ENCODE measurements around the gene ST6GAL1. TPM values are rescaled to one million over a fixed set of nuclear protein-coding genes. Genes with fewer than 3 reads are reported as not detected.
A peak's percentile ranks its signal among the peaks of the same experiment; 100 is the strongest.
"Not testable (repeated sequence)": the region's sequence is repeated elsewhere in the genome, so short reads cannot be mapped to it uniquely, and the experiment has no call there.

Gene ST6GAL1
- total RNA-seq, 1 donor from 2014 or later = 147 TPM

DNA sequence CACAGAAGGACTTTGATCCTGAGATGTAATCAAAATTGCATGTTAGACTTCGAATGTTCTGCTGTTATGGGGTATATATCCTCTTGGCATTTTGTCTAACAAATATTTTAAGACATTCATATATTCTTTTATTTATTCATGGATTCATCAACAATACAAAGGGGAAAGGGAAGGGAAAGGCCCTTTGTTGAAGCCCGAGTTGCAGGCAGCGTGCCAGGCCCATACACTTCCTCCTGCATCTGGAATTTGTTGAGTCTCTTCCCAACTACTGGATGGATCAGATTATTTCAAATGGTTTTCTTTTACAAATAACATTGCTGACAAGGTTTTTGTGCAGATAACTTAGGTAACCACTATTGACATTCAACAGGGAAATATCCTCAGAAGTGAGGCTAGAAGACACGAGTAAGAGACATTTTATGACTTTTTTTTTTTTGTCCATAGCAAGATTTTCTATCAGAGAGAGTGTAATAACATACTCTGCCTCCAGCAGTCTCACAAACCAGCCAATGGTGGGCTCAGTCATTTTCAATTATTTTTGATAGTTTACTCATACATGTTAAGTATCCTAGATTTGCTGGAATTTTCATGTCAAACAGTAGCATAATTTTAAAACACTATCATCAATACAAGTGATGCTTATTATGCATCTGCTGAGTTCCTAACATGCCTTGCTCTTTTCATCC lies 114.7 kb downstream of the ST6GAL1 start:
- Mint-ChIP-seq H3K27ac (peak overlapping the region; percentile 31), H3K4me3 (peak overlapping the region; percentile 66), H3K4me1 (ENCODE audit: low read depth) (peaks cover 96% of the 10 kb centered on the region), H3K36me3 (ENCODE audit: low read depth) (peaks cover 79% of the 10 kb centered on the region), H3K27me3 (ENCODE audit: insufficient read depth) (no peaks in the 10 kb centered on the region), H3K9me3 (peaks cover 10% of the 10 kb centered on the region)
- intact Hi-C loops (cut with micrococcal nuclease) = loop anchor here (5.0 to 10.0 kb wide), 2 partner anchors 93 to 1870 kb away; no protein-coding TSS in a partner anchor
- no peak for DNase-seq (ENCODE audit: low spot score)

DNA sequence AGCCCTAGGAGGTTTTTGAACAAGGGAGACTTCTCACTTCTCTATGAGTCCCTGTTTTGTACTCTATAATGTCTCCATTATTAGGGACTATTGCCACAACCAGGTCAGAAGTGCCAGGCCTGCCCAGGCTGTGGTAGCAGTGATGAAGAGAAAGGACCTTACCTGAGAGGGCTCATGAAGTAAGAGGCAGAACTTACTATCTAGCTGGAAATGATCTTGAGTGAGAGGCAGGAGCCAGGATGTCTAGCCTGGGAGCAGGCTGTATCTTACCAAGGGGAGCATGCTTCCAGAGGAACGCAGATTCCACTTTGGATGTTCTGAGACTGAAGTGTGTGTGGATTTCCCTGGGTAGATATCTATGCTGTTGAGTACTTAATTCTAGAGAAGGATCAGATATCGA lies 115.7 kb downstream of the ST6GAL1 start:
- peak overlapping the region; percentile 37 for H3K4me3 Mint-ChIP-seq
- H3K9me3 Mint-ChIP-seq = peaks cover 5% of the 10 kb centered on the region
- H3K27ac Mint-ChIP-seq = peak overlapping the region; percentile 0
- intact Hi-C loops (cut with micrococcal nuclease) = loop anchor here (10.0 kb wide), 1 partner anchor 1869 kb away; no protein-coding TSS in a partner anchor
- H3K27me3 Mint-ChIP-seq (ENCODE audit: insufficient read depth) = no peaks in the 10 kb centered on the region
- peaks cover 96% of the 10 kb centered on the region for H3K4me1 Mint-ChIP-seq (ENCODE audit: low read depth)
- DNase-seq (ENCODE audit: low spot score) = no peak
- peaks cover 79% of the 10 kb centered on the region for H3K36me3 Mint-ChIP-seq (ENCODE audit: low read depth)

DNA sequence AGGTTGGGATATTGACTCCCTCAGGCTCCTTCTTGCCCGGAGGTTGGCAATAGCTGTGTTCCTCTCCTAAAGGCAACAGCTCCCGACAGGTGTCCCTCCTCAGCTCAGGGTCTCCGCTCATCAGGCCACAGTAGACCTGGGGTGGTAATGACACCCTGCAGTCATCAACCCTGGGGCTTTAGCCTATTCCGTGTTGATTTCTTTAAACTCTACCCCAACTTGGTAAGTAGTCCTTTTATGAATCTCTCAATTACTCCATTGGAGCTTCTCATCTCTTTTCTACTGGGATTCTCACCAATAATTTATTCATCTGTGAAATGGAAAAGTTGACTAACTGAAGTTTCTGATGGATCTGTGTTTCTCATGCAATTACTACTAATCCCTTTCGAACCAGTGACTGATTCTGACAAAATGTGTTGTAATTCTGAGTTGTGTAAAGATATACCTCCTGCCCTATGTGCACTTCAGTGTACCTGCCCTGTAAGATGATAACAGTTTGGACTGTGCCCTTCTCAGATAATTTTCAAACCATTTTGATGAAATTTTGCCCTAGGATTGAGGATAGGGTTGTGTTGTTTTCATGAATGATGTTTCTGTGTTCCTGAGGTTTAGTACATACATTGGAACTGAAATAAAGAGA lies 119.3 kb downstream of the ST6GAL1 start:
- DNase-seq (ENCODE audit: low spot score) = no peak
- no peaks in the 10 kb centered on the region for H3K27me3 Mint-ChIP-seq (ENCODE audit: insufficient read depth)
- peak overlapping the region; percentile 74 for H3K27ac Mint-ChIP-seq
- peaks cover 30% of the 10 kb centered on the region for H3K9me3 Mint-ChIP-seq
- peaks cover 64% of the 10 kb centered on the region for H3K4me1 Mint-ChIP-seq (ENCODE audit: low read depth)
- no peak overlapping the region for H3K4me3 Mint-ChIP-seq
- intact Hi-C loops (cut with micrococcal nuclease) = loop anchor here (10.0 kb wide), 1 partner anchor 1865 kb away; no protein-coding TSS in a partner anchor
- peaks cover 81% of the 10 kb centered on the region for H3K36me3 Mint-ChIP-seq (ENCODE audit: low read depth)

DNA sequence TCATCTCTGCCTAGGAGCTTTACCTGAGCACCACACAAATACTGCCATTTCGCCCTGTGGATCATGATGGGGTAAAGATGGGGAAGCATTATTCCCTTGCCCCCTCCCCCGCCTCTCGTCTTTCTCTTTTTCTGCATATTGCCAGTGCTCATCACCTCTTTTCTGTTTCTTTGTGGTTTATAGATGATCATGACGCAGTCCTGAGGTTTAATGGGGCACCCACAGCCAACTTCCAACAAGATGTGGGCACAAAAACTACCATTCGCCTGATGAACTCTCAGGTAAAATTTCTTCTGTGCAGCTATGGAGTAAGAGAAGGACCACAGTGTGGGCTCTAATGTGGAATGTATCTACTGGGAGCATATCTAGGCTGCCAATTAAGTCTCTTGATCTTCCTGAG lies 120.7 kb downstream of the ST6GAL1 start:
- H3K4me1 Mint-ChIP-seq (ENCODE audit: low read depth) = peaks cover 59% of the 10 kb centered on the region
- H3K27ac Mint-ChIP-seq = peak overlapping the region; percentile 11
- intact Hi-C loops (cut with micrococcal nuclease) = no loop called here
- H3K27me3 Mint-ChIP-seq (ENCODE audit: insufficient read depth) = no peaks in the 10 kb centered on the region
- H3K4me3 Mint-ChIP-seq = no peak overlapping the region
- DNase-seq (ENCODE audit: low spot score) = no peak
- H3K36me3 Mint-ChIP-seq (ENCODE audit: low read depth) = peaks cover 83% of the 10 kb centered on the region
- peaks cover 45% of the 10 kb centered on the region for H3K9me3 Mint-ChIP-seq

DNA sequence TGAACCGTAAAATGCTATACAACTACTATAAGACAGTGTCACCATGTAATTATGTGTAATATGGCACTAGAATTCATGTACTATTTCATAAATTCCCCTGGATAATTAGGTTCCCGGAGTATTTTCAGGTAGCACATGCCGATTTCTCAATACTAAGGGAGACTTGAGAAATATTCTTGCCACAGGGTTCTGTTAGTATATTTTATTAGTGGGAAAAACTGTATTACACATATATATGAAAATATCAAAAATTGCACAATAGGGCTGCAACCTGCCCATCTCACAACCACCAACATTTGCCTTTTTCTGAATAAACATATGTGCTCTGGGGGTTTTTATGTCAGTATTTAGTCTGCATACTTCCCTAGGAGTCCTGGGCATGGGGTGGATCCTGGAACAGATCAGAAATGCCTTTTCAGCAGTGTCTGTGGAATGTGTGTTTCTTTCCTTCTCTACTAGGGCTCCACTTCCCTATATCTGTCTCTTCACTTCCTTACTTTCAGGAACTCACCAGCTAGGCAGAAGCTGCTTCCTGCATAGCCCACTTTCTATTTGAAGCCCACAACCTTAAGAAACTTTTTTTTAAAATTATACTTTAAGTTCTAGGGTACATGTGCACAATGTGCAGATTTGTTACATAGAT lies 121.5 kb downstream of the ST6GAL1 start:
- Mint-ChIP-seq H3K27ac (no peak overlapping the region), H3K27me3 (ENCODE audit: insufficient read depth) (no peaks in the 10 kb centered on the region), H3K4me3 (no peak overlapping the region), H3K36me3 (ENCODE audit: low read depth) (peaks cover 86% of the 10 kb centered on the region), H3K9me3 (peaks cover 51% of the 10 kb centered on the region), H3K4me1 (ENCODE audit: low read depth) (peaks cover 58% of the 10 kb centered on the region)
- no peak for DNase-seq (ENCODE audit: low spot score)
- intact Hi-C loops (cut with micrococcal nuclease) = no loop called here

DNA sequence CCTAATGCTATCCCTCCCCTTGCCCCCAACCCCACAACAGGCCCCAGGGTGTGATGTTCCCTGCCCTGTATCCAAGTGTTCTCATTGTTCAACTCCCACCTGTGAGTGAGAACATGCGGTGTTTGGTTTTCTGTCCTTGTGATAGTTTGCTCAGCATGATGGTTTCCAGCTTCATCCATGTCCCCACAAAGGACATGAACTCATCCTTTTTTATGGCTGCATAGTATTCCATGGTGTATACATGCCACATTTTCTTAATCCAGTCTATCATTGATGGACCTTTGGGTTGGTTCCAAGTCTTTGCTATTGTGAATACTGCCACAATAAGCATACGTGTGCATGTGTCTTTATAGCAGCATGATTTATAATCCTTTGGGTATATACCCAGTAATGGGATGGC lies 122.1 kb downstream of the ST6GAL1 start:
- H3K36me3 Mint-ChIP-seq (ENCODE audit: low read depth) = peaks cover 90% of the 10 kb centered on the region
- peaks cover 54% of the 10 kb centered on the region for H3K4me1 Mint-ChIP-seq (ENCODE audit: low read depth)
- peaks cover 57% of the 10 kb centered on the region for H3K9me3 Mint-ChIP-seq
- H3K4me3 Mint-ChIP-seq; H3K27ac Mint-ChIP-seq; DNase-seq (ENCODE audit: low spot score); intact Hi-C loops (cut with micrococcal nuclease); H3K27me3 Mint-ChIP-seq (ENCODE audit: insufficient read depth): not testable (repeated sequence)

DNA sequence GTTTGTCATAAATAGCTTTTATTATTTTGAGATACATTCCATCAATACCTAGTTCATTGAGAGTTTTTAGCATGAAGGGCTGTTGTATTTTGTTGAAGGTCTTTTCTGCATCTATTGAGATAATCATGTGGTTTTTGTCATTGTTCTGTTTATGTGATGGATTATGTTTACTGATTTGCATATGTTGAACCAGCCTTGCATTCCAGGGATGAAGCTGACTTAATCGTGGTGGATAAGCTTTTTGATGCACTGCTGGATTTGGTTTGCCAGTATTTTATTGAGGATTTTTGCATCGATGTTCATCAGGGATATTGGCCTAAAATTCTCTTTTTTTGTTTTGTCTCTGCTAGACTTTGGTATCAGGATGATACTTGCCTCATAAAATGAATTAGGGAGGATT lies 124.1 kb downstream of the ST6GAL1 start:
- H3K4me1 Mint-ChIP-seq (ENCODE audit: low read depth) = peaks cover 42% of the 10 kb centered on the region
- H3K27me3 Mint-ChIP-seq (ENCODE audit: insufficient read depth); H3K27ac Mint-ChIP-seq; DNase-seq (ENCODE audit: low spot score); H3K4me3 Mint-ChIP-seq; intact Hi-C loops (cut with micrococcal nuclease): not testable (repeated sequence)
- peaks cover 93% of the 10 kb centered on the region for H3K36me3 Mint-ChIP-seq (ENCODE audit: low read depth)
- H3K9me3 Mint-ChIP-seq = peaks cover 57% of the 10 kb centered on the region

DNA sequence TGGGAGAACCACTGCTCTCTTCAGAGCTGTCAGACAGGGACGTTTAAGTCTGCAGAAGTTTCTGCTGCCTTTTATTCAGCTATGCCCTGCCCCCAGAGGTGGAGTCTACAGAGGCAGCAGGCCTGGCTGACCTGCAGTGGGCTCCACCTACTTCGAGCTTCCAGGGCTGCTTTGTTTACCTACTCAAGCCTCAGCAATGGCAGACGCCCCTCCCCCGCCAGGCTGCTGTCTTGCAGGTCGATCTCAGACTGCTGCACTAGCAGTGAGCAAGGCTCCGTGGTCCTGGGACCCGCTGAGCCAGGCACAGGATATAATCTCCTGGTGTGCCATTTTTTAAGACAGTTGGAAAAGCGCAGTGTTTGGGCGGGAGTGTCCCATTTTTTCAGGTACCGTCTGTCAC lies 127.5 kb downstream of the ST6GAL1 start:
- not testable (repeated sequence) for H3K4me3 Mint-ChIP-seq; DNase-seq (ENCODE audit: low spot score)
- peaks cover 56% of the 10 kb centered on the region for H3K4me1 Mint-ChIP-seq (ENCODE audit: low read depth)

DNA sequence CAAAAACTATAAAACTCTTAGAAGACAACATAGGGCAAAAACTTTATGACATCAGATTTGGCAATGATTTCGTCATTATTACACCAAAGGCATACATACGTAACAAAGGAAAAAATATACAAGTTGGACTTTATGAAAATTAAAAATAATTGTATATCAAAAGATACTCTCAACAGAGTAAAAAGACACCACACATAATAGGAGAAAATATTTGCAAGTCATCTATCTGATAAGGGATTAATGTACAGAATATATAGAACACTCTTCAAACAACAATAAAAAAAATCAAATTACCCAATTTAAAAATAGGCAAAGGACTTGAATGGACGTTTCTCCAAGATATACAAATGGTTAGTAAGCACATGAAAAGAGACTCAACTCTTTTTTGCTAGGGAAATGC lies 131.4 kb downstream of the ST6GAL1 start:
- H3K36me3 Mint-ChIP-seq (ENCODE audit: low read depth) = peaks cover 68% of the 10 kb centered on the region
- no peak overlapping the region for H3K4me3 Mint-ChIP-seq
- H3K4me1 Mint-ChIP-seq (ENCODE audit: low read depth) = peaks cover 74% of the 10 kb centered on the region
- intact Hi-C loops (cut with micrococcal nuclease) = loop anchor here (2.0 kb wide), 1 partner anchor 21 kb away; no protein-coding TSS in a partner anchor
- H3K27ac Mint-ChIP-seq = no peak overlapping the region
- peaks cover 7% of the 10 kb centered on the region for H3K9me3 Mint-ChIP-seq
- H3K27me3 Mint-ChIP-seq (ENCODE audit: insufficient read depth) = no peaks in the 10 kb centered on the region
- no peak for DNase-seq (ENCODE audit: low spot score)

More for the DNA sequence above, 127.5 kb downstream of the ST6GAL1 start:
- H3K27me3 Mint-ChIP-seq (ENCODE audit: insufficient read depth); intact Hi-C loops (cut with micrococcal nuclease); H3K27ac Mint-ChIP-seq: not testable (repeated sequence)
- Mint-ChIP-seq H3K9me3 (peaks cover 41% of the 10 kb centered on the region), H3K36me3 (ENCODE audit: low read depth) (peaks cover 80% of the 10 kb centered on the region)

DNA sequence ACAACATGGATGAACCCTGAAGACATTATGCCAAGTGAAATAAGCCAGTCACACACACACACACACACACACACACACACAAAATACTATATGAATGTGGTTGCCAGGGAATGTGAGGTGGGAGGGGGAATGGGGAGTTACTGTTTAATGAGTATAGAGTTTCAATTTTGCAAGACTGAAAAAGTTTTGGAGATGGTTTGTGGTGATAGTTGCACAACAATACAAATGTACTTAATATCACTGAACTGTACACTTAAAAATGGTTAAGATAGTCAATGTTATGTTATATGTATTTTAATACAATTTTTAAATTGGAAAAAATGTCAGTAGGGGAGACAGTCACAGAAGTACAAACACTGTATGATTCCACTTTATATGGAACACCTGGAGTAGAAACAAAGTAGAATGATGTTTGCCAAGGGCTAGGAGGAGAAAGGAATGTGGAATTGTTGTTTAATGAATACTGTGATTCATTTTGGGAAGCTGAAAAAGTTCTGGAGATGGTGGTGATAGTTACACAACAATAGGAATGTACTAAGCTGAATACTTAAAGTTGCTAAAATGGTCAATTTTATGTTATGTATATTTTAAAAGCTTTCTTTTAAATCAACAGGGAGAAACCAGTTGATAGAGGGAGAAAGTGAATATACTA lies 132.3 kb downstream of the ST6GAL1 start:
- intact Hi-C loops (cut with micrococcal nuclease) = loop anchor here (2.0 kb wide), 1 partner anchor 22 kb away; no protein-coding TSS in a partner anchor
- Mint-ChIP-seq H3K4me3 (peak overlapping the region; percentile 12), H3K36me3 (ENCODE audit: low read depth) (peaks cover 60% of the 10 kb centered on the region), H3K27ac (peak overlapping the region; percentile 87), H3K4me1 (ENCODE audit: low read depth) (peaks cover 75% of the 10 kb centered on the region), H3K27me3 (ENCODE audit: insufficient read depth) (no peaks in the 10 kb centered on the region), H3K9me3 (no peaks in the 10 kb centered on the region)
- no peak for DNase-seq (ENCODE audit: low spot score)

DNA sequence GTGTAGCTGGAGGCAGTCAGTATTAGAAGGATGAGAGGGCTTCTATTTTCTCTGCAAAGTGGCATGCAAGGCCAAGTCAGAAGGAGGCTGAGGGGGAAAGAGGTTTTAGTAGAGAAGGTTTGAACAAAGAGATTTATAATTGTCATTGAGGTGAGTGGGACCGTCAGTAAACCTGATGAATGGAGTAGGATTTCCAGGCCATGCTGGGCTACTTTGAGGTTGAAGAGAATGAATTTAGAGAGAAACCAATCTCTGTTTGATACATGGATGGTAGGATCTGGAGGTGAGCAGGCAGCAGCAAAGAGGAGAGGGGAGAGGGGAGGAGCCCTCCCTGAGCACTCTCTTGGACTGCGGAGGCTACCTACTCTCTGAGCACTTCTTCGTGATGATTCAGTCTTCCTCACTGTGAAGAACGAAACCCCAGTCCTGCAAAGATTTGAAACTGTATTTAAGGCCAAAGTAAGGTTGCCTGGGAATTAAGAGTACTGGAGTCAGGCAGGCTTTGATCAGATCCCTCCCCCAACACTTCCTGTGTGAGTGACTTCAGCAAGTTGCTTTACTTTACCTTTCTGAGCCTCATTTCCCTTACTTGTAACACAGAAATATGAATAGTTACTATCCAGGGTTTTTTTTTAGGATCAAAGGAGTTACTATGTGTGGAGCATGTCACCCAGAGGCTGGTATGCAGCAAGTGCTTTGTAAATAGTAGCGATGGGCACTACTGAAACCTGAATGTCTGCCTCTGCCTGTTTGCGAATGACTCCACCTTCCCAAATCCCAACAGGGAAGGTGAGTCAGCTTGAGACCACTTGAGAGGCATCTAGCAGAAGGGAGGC lies 133.2 kb downstream of the ST6GAL1 start:
- no peaks in the 10 kb centered on the region for H3K9me3 Mint-ChIP-seq

More for the DNA sequence above, 133.2 kb downstream of the ST6GAL1 start:
- Mint-ChIP-seq H3K27ac (peak overlapping the region; percentile 87), H3K4me1 (ENCODE audit: low read depth) (peaks cover 75% of the 10 kb centered on the region), H3K4me3 (peak overlapping the region; percentile 12), H3K36me3 (ENCODE audit: low read depth) (peaks cover 58% of the 10 kb centered on the region), H3K27me3 (ENCODE audit: insufficient read depth) (no peaks in the 10 kb centered on the region)
- intact Hi-C loops (cut with micrococcal nuclease) = loop anchor here (2.0 kb wide), 2 partner anchors 23 to 35 kb away; no protein-coding TSS in a partner anchor
- no peak for DNase-seq (ENCODE audit: low spot score)
